Medulla oblongata (tissue), 1 donor: ENCODE data around the gene CCNB1.
A peak's percentile ranks its signal among the peaks of the same experiment; 100 is the strongest.
"Not testable (repeated sequence)": the region's sequence is repeated elsewhere in the genome, so short reads cannot be mapped to it uniquely, and the experiment has no call there.

Experiments
- DNase-seq: peaks from one replicate; pipeline ENCODE4 v3.0.0-alpha.2; 2015; ENCODE audit errors: extremely low spot score

Gene CCNB1

DNA sequence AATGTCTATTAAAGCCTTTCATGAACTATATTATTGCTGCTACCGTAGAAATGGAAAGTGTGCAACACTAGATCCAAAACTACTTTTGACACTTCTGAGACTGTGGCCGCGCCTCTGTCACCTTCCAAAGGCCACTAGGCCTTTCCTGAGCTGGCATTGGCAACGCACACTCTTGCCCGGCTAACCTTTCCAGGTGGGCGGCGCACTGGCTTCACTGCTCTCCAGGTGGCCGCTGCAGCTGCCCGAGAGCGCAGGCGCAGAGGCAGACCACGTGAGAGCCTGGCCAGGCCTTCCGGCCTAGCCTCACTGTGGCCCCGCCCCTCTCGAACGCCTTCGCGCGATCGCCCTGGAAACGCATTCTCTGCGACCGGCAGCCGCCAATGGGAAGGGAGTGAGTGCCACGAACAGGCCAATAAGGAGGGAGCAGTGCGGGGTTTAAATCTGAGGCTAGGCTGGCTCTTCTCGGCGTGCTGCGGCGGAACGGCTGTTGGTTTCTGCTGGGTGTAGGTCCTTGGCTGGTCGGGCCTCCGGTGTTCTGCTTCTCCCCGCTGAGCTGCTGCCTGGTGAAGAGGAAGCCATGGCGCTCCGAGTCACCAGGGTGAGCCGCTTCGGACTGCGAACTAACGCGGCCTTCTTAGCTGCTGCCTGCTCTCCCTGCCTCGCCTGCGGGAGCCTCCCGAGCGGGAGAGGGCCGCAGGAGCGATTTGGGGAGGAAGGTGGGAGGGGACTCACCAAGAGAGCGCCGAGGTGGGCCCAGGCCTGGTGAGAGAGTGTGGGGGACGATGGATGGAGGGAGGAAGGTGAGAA is at the start of gene CCNB1:
TSS of gene CCNB1 (plus strand) at position 465 of the 807 bp plus-strand sequence. CDS start at position 578, 113 bp downstream.
- DNase-seq: peak; percentile 98

DNA sequence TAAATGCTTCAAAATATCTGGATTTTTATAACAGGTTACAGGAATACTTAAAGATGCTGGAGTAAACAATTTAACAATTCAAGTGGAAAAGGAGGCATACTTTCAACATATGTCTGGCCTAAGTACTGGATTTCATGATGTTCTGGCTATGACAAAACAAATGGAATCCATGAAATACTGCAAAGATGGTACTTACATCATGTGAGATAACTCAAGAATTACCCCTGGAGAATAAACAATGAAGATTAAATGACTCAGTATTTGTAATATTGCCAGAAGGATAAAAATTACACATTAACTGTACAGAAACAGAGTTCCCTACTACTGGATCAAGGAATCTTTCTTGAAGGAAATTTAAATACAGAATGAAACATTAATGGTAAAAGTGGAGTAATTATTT is 37.5 kb upstream of the CCNB1 start:
- DNase-seq: no peak

GRCh38 chr5:69130241-69130640 is 36.7 kb upstream of the CCNB1 start:
- DNase-seq: no peak

GRCh38 chr5:69131304-69131703 is 35.6 kb upstream of the CCNB1 start:
- no peak for DNase-seq

DNA sequence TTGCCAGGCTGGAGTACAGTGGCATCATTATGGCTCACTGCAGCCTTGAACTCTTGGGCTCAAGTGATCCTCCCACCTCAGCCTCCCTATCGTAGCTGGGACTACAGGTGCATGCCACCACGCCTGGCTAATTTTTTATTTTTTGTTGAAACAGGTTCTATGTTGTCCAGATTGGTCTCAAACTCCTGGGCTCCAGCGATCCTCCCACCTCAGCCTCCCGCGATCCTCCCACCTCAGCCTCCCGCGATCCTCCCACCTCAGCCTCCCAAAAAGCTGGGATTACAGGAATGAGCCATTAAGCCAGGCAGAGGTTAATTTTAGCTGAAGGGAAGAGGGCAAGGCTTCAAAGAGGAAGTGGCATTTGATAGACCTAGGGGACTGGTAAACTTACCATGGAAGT is 32.8 kb upstream of the CCNB1 start:
- DNase-seq: no peak

DNA sequence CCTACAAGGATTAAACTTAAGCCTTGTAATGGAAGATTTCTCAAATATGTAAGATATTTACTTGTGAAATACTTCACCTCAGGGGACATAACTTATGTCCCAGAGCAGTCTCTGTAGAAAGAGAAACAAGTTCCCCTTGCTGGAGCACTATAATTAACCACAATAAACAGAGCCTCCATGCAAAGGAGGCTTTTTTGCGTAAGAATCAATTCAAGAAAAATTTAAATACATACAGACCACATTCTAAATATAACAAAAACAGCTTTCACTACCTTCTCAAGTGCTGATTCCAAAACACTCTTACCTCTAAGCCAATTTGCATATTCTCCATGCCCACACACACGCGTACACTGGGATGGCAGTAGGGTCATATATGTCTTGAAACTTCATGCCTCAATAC is 30.7 kb upstream of the CCNB1 start:
- no peak for DNase-seq

GRCh38 chr5:69137208-69137607 is 29.7 kb upstream of the CCNB1 start:
- not testable (repeated sequence) for DNase-seq

GRCh38 chr5:69137807-69138206 is 29.1 kb upstream of the CCNB1 start:
- no peak for DNase-seq

- no peak for DNase-seq
These were observed 28.2 kb upstream of the CCNB1 start for GRCh38 chr5:69138766-69139165.

DNA sequence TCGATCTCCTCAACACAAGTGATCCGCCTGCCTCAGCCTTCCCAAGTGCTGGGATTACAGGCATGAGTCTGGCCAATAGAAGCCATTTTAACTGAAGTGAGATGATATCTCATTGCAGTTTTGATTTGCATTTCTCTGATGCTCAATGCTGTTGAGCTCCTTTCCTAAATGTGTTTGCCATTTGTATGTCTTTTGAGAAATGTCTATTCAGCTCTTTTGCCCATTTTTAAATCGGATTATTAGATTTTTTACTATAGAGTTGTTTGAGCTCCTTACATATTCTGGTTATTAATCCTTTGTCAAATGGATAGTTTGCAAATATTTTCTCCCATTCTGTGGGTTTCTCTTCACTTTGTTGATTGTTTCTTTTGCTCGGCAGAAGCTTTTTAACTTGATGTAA is 26.7 kb upstream of the CCNB1 start:
- not testable (repeated sequence) for DNase-seq

- no peak for DNase-seq
These were observed 26.1 kb upstream of the CCNB1 start for GRCh38 chr5:69140827-69141226.

- not testable (repeated sequence) for DNase-seq
These were observed 18.4 kb upstream of the CCNB1 start for GRCh38 chr5:69148576-69148975.

GRCh38 chr5:69148981-69149675 is 17.8 kb upstream of the CCNB1 start:
- DNase-seq: no peak

GRCh38 chr5:69149676-69150010 is 17.3 kb upstream of the CCNB1 start:
- DNase-seq: no peak

DNA sequence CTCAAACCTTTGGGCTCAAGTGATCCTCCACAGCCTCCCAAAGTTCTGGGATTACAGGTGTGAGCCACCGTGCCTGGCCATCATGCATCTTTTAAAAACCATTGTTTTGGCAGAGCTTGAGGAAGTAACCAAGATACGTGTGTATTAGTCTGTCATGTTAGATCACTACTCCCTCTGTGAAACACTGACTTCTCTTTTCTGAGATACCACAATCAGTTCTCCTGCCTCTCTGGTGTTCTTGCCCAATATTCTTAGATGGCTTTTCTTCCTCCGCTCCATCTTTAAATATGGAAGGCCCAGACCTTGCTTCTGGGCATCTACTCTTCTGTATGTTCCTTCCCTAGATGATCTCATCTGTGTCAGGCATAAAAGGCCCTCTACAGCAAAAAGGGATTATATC is 14.2 kb upstream of the CCNB1 start:
- DNase-seq: no peak

GRCh38 chr5:69156456-69156855 is 10.5 kb upstream of the CCNB1 start:
- DNase-seq: no peak

DNA sequence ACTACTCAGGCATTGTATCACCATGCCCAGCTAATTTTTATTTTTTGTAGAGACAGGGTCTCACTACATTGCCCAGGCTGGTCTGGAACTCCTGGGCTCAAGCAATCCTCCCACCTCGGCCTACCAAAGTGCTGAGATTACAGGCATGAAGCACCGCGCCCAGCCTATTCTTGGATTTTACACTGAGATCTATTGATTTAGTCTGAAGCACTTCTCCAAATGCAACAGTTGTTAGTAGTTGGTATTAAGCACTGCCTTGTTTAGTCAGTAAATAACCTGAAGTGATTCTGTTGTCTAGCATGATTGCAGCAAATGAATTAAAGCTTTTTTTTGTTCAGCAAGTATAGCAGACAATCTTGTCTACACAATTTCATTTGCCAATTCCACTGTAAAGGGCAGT is 8.9 kb upstream of the CCNB1 start:
- DNase-seq: no peak

GRCh38 chr5:69160651-69161050 is 6.3 kb upstream of the CCNB1 start:
- DNase-seq: no peak

DNA sequence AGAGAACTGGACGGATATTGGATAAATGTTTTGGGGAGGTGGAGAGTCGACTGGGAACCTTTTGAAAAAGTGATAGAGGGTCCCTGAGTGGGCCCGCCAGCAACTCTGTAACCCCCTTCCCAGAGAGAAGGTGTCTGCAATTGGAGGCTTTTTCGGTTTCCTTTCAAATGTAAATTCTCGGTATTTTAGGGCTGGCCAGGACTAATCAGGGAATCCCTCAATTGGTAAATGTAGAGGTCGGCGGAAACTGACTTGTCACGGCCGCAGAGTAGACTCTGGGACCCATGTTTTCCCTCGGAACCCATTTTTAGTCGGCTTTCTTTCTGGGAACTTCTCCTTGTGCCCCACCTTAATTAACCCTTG is 524 bp downstream of the CCNB1 start:
- DNase-seq: no peak

- DNase-seq: no peak
These were observed 979 bp downstream of the CCNB1 start for GRCh38 chr5:69167929-69168328.

DNA sequence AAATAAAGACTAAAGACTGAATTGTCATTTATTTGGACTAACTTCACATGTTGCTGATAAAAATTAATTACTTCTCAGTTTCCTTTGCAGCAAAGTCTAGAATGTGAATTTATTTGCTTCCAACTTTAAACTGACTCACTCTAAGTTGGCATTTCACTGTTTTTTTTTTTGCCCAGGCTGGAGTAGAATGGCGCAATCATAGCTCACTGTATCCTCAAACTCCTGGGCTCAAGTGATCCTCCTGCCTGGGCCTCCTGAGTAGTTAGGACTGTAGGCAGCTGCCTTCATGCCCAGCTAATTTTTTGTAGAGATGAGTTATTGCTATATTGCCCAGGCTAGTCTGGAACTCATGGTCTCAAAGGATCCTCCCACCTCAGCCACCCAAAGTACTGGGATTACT is 3.5 kb downstream of the CCNB1 start:
- no peak for DNase-seq

DNA sequence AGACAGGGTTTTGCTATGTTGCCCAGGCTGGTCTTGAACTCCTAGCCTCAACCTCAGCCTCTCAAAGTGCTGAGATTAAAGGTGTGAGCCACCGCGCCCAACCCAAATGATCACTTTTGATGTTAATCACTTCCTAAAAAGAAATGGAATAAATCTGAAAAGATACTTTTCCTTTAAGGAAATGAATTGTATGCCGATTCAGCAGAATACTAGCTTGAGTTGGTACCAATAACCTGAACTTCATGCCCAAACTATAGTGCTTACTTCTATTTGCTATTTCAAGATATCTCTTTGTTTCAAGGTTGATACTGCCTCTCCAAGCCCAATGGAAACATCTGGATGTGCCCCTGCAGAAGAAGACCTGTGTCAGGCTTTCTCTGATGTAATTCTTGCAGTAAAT is 4.0 kb downstream of the CCNB1 start:
- no peak for DNase-seq

DNA sequence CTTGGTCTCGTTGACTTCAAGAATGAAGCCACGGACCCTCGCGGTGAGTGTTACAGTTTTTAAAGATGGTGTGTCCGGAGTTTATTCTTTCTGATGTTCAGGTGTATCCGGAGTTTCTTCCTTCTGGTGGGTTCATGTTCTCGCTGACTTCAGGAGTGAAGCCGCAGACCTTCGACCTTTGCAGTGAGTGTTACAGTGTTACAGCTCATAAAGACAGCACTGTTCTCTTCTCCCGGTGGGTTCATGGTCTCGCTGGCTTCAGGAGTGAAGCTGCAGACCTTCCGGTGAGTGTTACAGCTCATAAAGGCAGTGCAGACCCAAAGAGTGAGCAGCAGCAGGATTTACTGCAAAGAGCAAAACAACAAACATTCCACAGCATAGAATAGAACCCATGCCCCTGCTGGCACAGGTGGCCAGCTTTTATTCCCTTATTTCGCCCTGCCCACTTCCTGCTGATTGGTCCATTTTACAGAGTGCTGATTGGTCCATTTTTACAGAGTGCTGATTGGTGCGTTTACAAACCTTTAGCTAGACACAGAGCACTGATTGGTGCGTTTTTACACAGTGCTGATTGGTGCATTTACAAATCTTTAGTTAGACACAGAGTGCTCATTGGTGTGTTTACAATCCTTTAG is 14.8 kb downstream of the CCNB1 start:
- DNase-seq: not testable (repeated sequence)
